Endothelial cell (in vitro differentiated cells): ENCODE measurements around the gene STX10. TPM values are rescaled to one million over a fixed set of nuclear protein-coding genes. Genes with fewer than 3 reads are reported as not detected.
A peak's percentile ranks its signal among the peaks of the same experiment; 100 is the strongest.

ENCODE experiments used
- DNase-seq: peaks from one replicate; pipeline ENCODE4 v3.0.0; 2021; ENCODE audit warnings: low spot score
- H3K27ac Mint-ChIP-seq: one replicate; pipeline ENCODE4 v1.8.0; 2021; ENCODE audit warnings: mixed read lengths, inconsistent platforms; ENCODE audit not compliant: unreplicated experiment
- H3K27me3 Mint-ChIP-seq: one replicate; pipeline ENCODE4 v1.8.0; 2021; ENCODE audit warnings: mild to moderate bottlenecking, moderate library complexity, mixed read lengths, inconsistent platforms; ENCODE audit not compliant: unreplicated experiment
- H3K36me3 Mint-ChIP-seq: one replicate; pipeline ENCODE4 v1.8.0; 2021; ENCODE audit warnings: mild to moderate bottlenecking, low read depth, mixed read lengths, inconsistent platforms; ENCODE audit not compliant: unreplicated experiment
- H3K4me1 Mint-ChIP-seq: one replicate; pipeline ENCODE4 v1.8.0; 2021; ENCODE audit warnings: mild to moderate bottlenecking, mixed read lengths, inconsistent platforms; ENCODE audit not compliant: unreplicated experiment
- H3K4me3 Mint-ChIP-seq: one replicate; pipeline ENCODE4 v1.8.0; 2021; ENCODE audit warnings: mild to moderate bottlenecking, mixed read lengths, inconsistent platforms; ENCODE audit not compliant: unreplicated experiment
- H3K9me3 Mint-ChIP-seq: one replicate; pipeline ENCODE4 v1.8.0; 2021; ENCODE audit warnings: mixed read lengths, inconsistent platforms; ENCODE audit not compliant: unreplicated experiment
- total RNA-seq: library from RNA; stranded (reverse); fragmentation: NEBNext Ultra II Directional; extraction: Animal tissue kit (Norgen Biotek cat#: 25700); gene quantifications from one replicate; pipeline ENCODE4 v1.2.1, GENCODE V29; 2021; ENCODE audit not compliant: unreplicated experiment
- TF ChIP-seq, protein P1 (sequence below): fragments of 200-600 bp; sonication (generic); IDR thresholded peaks from one replicate; pipeline ENCODE4 v1.5.0; 2021; ENCODE audit warnings: antibody characterized with exemption; ENCODE audit not compliant: unreplicated experiment

Gene STX10
- total RNA-seq, 1 donor from 2014 or later, result 31.8 TPM

DNA sequence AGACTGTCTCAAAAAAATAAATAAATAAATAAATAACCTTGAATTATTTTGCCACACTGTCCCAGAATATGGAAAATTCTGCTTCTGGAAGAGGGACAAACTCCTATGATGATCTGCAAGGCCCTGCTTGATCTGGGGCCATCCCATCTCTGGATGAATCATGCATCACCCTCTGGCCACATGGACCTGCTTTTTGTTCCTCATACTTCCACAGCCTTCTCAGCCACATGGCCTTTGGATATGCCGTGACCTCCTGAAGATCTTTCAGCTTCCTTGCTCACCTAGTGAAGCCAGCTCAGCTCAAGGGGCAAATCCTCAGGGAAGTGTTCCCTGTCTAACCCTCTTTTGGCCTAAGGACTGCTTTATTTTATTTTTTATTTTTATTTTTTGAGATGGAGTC lies 10.4 kb upstream of the STX10 start:
- TF ChIP-seq, protein P1, sequence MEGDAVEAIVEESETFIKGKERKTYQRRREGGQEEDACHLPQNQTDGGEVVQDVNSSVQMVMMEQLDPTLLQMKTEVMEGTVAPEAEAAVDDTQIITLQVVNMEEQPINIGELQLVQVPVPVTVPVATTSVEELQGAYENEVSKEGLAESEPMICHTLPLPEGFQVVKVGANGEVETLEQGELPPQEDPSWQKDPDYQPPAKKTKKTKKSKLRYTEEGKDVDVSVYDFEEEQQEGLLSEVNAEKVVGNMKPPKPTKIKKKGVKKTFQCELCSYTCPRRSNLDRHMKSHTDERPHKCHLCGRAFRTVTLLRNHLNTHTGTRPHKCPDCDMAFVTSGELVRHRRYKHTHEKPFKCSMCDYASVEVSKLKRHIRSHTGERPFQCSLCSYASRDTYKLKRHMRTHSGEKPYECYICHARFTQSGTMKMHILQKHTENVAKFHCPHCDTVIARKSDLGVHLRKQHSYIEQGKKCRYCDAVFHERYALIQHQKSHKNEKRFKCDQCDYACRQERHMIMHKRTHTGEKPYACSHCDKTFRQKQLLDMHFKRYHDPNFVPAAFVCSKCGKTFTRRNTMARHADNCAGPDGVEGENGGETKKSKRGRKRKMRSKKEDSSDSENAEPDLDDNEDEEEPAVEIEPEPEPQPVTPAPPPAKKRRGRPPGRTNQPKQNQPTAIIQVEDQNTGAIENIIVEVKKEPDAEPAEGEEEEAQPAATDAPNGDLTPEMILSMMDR, result no peak
- DNase-seq, result no peak
- peaks cover 3% of the 10 kb centered on the region for H3K36me3 Mint-ChIP-seq

DNA sequence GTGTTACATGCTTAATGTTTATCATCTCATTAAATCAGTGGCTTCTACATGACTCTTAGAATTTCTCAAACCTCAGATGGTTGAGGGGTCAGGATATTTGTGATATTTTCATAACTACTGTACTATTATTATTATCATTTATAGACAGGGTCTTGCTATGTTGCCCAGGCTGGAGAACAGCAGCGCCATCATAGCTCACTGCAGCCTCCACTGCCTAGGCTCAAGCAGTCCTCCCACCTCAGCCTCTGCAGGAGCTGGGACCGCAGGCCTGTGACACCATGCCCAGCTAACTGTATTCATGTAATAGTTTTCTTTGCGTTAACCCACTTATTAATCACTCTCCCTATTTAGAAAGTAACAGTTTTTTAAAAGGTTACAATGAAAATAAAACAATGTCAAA lies 9.5 kb upstream of the STX10 start:
- Mint-ChIP-seq H3K4me1 (peaks cover 33% of the 10 kb centered on the region), H3K4me3 (no peak overlapping the region), H3K9me3 (no peaks in the 10 kb centered on the region), H3K36me3 (peaks cover 8% of the 10 kb centered on the region), H3K27me3 (peaks cover 10% of the 10 kb centered on the region), H3K27ac (no peak overlapping the region)
- no peak for DNase-seq
- TF ChIP-seq, protein P1, result no peak

More for the DNA sequence above, 10.4 kb upstream of the STX10 start:
- H3K27ac Mint-ChIP-seq, result peak overlapping the region; percentile 30
- H3K9me3 Mint-ChIP-seq, result no peaks in the 10 kb centered on the region
- peaks cover 8% of the 10 kb centered on the region for H3K27me3 Mint-ChIP-seq
- no peak overlapping the region for H3K4me3 Mint-ChIP-seq
- H3K4me1 Mint-ChIP-seq, result peaks cover 42% of the 10 kb centered on the region

DNA sequence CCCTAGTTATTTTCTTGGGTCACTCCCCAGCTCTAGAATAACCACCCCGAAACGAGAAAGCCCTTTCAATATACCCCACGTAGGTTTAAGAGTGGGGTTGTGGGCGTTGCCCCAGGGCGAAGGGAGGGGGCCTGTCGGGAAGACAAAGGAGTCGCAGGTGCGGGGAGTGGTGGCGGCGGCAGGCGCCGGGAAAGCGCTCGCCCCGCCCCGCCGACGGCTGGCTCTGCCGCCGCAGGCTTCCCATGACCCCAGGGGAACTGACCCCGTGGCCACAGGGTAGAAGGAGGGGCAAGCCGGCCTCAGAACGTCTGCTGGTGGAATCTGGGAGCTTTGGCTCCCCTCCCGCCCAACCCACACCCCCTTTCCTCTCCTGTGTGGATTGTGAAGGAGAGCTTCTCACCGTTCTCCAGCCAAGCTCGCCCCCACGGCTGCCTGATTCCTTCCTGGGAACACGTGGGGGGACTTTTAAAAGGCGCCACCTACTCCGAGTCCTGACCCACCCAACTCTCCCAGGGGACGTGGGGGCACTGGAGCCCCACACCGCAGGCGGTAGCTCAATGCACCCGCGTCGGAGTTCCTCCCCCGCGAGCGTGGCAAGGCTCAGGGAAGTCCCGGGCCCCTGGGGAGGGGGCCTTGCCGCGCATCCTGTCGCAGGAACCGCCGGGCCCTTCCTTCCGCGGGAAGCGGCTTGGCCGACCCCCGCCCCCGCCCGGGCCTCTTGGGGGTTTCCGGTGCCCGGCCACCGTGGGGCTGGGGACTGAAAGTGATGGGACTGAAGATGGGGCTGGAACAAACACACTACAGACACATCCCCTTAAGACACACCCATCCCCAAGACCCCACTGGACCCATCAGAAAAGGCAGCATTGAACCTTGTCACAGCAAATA lies 5.5 kb upstream of the STX10 start:
- Mint-ChIP-seq H3K4me3 (peak overlapping the region; percentile 100), H3K4me1 (peaks cover 44% of the 10 kb centered on the region), H3K27ac (peak overlapping the region; percentile 100), H3K9me3 (no peaks in the 10 kb centered on the region), H3K36me3 (peaks cover 28% of the 10 kb centered on the region), H3K27me3 (peaks cover 28% of the 10 kb centered on the region)
- TF ChIP-seq, protein P1, result no peak
- DNase-seq, result peak; percentile 77

DNA sequence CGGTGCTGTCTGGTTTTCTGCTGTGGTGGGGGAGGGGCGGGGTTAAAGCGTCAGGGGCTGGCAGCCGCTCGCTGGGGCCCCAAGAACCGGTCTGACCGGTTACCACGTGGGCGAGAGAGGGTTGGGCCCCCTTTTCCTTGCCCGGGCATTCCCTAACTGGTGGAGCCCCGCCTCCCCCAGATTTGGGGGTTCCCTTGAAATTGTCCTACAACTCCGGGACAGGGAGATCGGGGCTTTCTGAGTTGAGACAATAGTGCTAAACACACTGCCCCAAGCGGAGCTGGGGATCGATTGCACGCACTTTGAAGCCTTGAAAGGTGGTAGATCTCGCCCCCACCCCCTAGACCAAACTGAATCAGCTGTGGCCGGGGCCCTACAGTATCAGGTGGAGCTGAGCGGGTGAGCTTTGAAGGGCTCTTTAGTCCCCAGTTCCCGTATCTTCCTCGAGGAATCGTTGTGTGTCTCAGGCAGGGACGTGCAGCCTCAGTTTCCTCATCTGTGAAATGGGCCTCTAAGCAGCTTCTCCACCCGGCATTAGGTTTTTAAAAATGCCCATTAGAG lies 4.8 kb upstream of the STX10 start:
- peak; percentile 56 for DNase-seq
- Mint-ChIP-seq H3K27me3 (peaks cover 30% of the 10 kb centered on the region), H3K27ac (peak overlapping the region; percentile 100), H3K4me3 (peak overlapping the region; percentile 100), H3K9me3 (no peaks in the 10 kb centered on the region), H3K4me1 (peaks cover 47% of the 10 kb centered on the region), H3K36me3 (peaks cover 28% of the 10 kb centered on the region)
- TF ChIP-seq, protein P1, result no peak
